Testis (tissue), 5 donors: ENCODE data around the gene AMN. TPM values are rescaled to one million over a fixed set of nuclear protein-coding genes. Genes with fewer than 3 reads are reported as not detected.
A peak's percentile ranks its signal among the peaks of the same experiment; 100 is the strongest.
"Not testable (repeated sequence)": the region's sequence is repeated elsewhere in the genome, so short reads cannot be mapped to it uniquely, and the experiment has no call there.

Experiments
- DNase-seq: peaks from one replicate; pipeline ENCODE4 v3.0.0-alpha.2; 2019
- H3K27ac ChIP-seq, 2 donors: fragments of 200-600 bp; sonication (generic); one replicate each; pipeline ENCODE4 v1.5.1; 2019
- H3K27me3 ChIP-seq: fragments of 200-600 bp; sonication (generic); one replicate; pipeline ENCODE4 v1.5.1; 2019
- H3K36me3 ChIP-seq: fragments of 200-600 bp; sonication (generic); one replicate; pipeline ENCODE4 v1.5.1; 2017; ENCODE audit warnings: low read depth; ENCODE audit errors: missing control alignments
- H3K4me1 ChIP-seq: fragments of 200-600 bp; sonication (generic); one replicate; pipeline ENCODE4 v1.5.1; 2019
- H3K4me3 ChIP-seq, 2 donors: fragments of 200-600 bp; sonication (generic); one replicate each; pipeline ENCODE4 v1.5.1; 2017 to 2019
- H3K9me3 ChIP-seq: fragments of 200-600 bp; sonication (generic); one replicate; pipeline ENCODE4 v1.5.1; 2017
- CTCF ChIP-seq, 3 experiments: fragments of 450-650 bp in 2 of 3; fragments of 200-600 bp in 1 of 3; sonication (generic) in 1 of 3; IDR thresholded peaks; one replicate each; pipeline ENCODE4 v1.5.1; 2016 to 2019; ENCODE audit warnings: antibody characterized with exemption in 3 of 3, mild to moderate bottlenecking in 2 of 3, moderate library complexity in 1 of 3
- POLR2A ChIP-seq: fragments of 450-650 bp; IDR thresholded peaks from one replicate; pipeline ENCODE4 v1.6.1; 2017; ENCODE audit warnings: antibody characterized with exemption, mild to moderate bottlenecking, moderate library complexity
- WGBS, 2 donors: methylation state at CpG; one replicate each; pipeline ENCODE4 v1.1.5; 2018; 5-methylcytosine and 5-hydroxymethylcytosine counted together
- intact Hi-C: fragments of 100-400 bp; cut with DNase I; formaldehyde crosslinking; loops from one replicate; pipeline ENCODE4 v1.15.1; 2023; ENCODE audit warnings: low total_unique reads
- long read RNA-seq, 2 donors: transcript quantifications; one replicate each; lab custom pipeline, GENCODE V29; 2026
- polyA plus RNA-seq: library from polyadenylated mRNA; stranded (reverse); fragments of 350-450 nt; fragmentation: Illumina TruSeq; extraction: RNeasy Lipid Tissue Mini Kit (QIAGEN cat#74804); gene quantifications from one replicate; pipeline ENCODE4 v1.2.3, GENCODE V29; 2014; ENCODE audit warnings: low read depth, low replicate concordance; ENCODE audit not compliant: insufficient read depth
- total RNA-seq, 2 donors: library from RNA; depleted of rRNA; stranded (reverse); fragments of >200 nt; gene quantifications; one replicate each; pipeline ENCODE4 v1.2.3, GENCODE V29; 2016

Gene AMN
- 1 to 10 TPM; 3.0 to 4.6 TPM for total RNA-seq
- polyA plus RNA-seq = 3.0 TPM
- long read RNA-seq, donor 1, partial matches to known transcripts = 0 of 1 reads
- long read RNA-seq, donor 1, other reads (novel, unspliced or antisense) = 0 of 1 reads
- long read RNA-seq, donor 2 = 0 reads

- intact Hi-C loops = loop anchor here (10.0 kb wide), 1 partner anchor 148 kb away; the partner anchor contains the start of gene TRAF3
- Histone ChIP-seq H3K27me3 (no peaks in the 10 kb centered on the region), H3K27ac (no peak within 1 kb of the TSS), H3K36me3 (no peaks in the 10 kb centered on the region), H3K4me1 (peaks cover 5% of the 10 kb centered on the region), H3K4me3 (peak within 1 kb of the TSS in 1 of 2 donors; percentile 41), H3K9me3 (no peaks in the 10 kb centered on the region)
- no peak for DNase-seq
- WGBS, 2 donors = 11 to 14% methylated on average over 26 to 45 of the region's 56 CpGs
- TF ChIP-seq CTCF (IDR thresholded peaks at IDR 0.05) = no peak
- TF ChIP-seq POLR2A = no peak
These were observed at the start of gene AMN for GRCh38 chr14:102922490-102923200. TSS of gene AMN (plus strand) at chr14:102922663. CDS start at chr14:102922689, 26 bp downstream.

- H3K27me3 ChIP-seq = no peaks in the 10 kb centered on the region
- 92 to 96% methylated on average over 7 of the region's 7 CpGs for WGBS, 2 donors
- no peak for DNase-seq
- no peaks in the 10 kb centered on the region for H3K4me1 ChIP-seq
- intact Hi-C loops = no loop called here
- no peaks in the 10 kb centered on the region for H3K36me3 ChIP-seq
- no peak overlapping the region for H3K4me3 ChIP-seq
- no peak overlapping the region for H3K27ac ChIP-seq
- no peak for TF ChIP-seq POLR2A
- TF ChIP-seq CTCF (IDR thresholded peaks at IDR 0.05) = no peak
- no peaks in the 10 kb centered on the region for H3K9me3 ChIP-seq
These were observed 49.3 kb upstream of the AMN start for GRCh38 chr14:102873131-102873530.

GRCh38 chr14:102873546-102874061 is 48.9 kb upstream of the AMN start:
- Histone ChIP-seq H3K27ac (no peak overlapping the region), H3K36me3 (no peaks in the 10 kb centered on the region)

GRCh38 chr14:102875652-102876051 is 46.8 kb upstream of the AMN start:
- WGBS, 2 donors = 95 to 96% methylated on average over 2 of the region's 2 CpGs
- H3K4me3 ChIP-seq = no peak overlapping the region
- H3K9me3 ChIP-seq = no peaks in the 10 kb centered on the region
- no peaks in the 10 kb centered on the region for H3K4me1 ChIP-seq
- no peaks in the 10 kb centered on the region for H3K36me3 ChIP-seq
- no peak for DNase-seq
- no peak overlapping the region for H3K27ac ChIP-seq
- TF ChIP-seq POLR2A = no peak
- intact Hi-C loops = no loop called here
- H3K27me3 ChIP-seq = no peaks in the 10 kb centered on the region

More at GRCh38 chr14:102873546-102874061, 48.9 kb upstream of the AMN start:
- Histone ChIP-seq H3K27me3 (no peaks in the 10 kb centered on the region), H3K9me3 (no peaks in the 10 kb centered on the region), H3K4me1 (no peaks in the 10 kb centered on the region), H3K4me3 (no peak overlapping the region)
- 86 to 89% methylated on average over 7 of the region's 7 CpGs for WGBS, 2 donors
- TF ChIP-seq CTCF (IDR thresholded peaks at IDR 0.05) (no peak), POLR2A (no peak)
- DNase-seq = no peak
- intact Hi-C loops = no loop called here

- H3K27me3 ChIP-seq, H3K36me3 ChIP-seq, H3K4me1 ChIP-seq, DNase-seq, H3K9me3 ChIP-seq, intact Hi-C loops, H3K4me3 ChIP-seq, H3K27ac ChIP-seq: not testable (repeated sequence)
- 94 to 95% methylated on average over 10 of the region's 10 CpGs for WGBS, 2 donors
These were observed 45.0 kb upstream of the AMN start for GRCh38 chr14:102877511-102877910.
